H9 (cell line): Measurements from ENCODE around the gene RSPH3. TPM values are rescaled to one million over a fixed set of nuclear protein-coding genes. Genes with fewer than 3 reads are reported as not detected.

Source experiments
- DNase-seq: peaks from one replicate; pipeline ENCODE4 v3.0.0-alpha.2; 2017
- H2AFZ ChIP-seq: one replicate; pipeline ENCODE4 v1.6.1; 2013; ENCODE audit warnings: mild to moderate bottlenecking, low read length, control low read depth, moderate library complexity
- H2AK5ac ChIP-seq: 2 replicates; pipeline ENCODE4 v1.6.1; 2013; ENCODE audit warnings: low read length, control low read depth, mixed read lengths; ENCODE audit not compliant: insufficient read length
- H2BK120ac ChIP-seq: one replicate; pipeline ENCODE4 v1.6.1; 2013; ENCODE audit warnings: low read depth, mild to moderate bottlenecking, low read length, control low read depth, inconsistent platforms; ENCODE audit not compliant: poor library complexity, severe bottlenecking
- H2BK12ac ChIP-seq: 2 replicates; pipeline ENCODE4 v1.6.1; 2013; ENCODE audit warnings: low read length, control low read depth, mixed read lengths, low read depth; ENCODE audit not compliant: insufficient read length
- H2BK15ac ChIP-seq: 2 replicates; pipeline ENCODE4 v1.6.1; 2013; ENCODE audit warnings: low read depth, low read length, control low read depth
- H2BK20ac ChIP-seq: one replicate; pipeline ENCODE4 v1.6.1; 2013; ENCODE audit warnings: low read depth, mild to moderate bottlenecking, low read length, control low read depth, inconsistent platforms; ENCODE audit not compliant: poor library complexity, severe bottlenecking
- H2BK5ac ChIP-seq: 2 replicates; pipeline ENCODE4 v1.6.1; 2013; ENCODE audit warnings: low read length, control low read depth, mixed read lengths; ENCODE audit not compliant: insufficient read length
- H3K14ac ChIP-seq: 2 replicates; pipeline ENCODE4 v1.6.1; 2013; ENCODE audit warnings: low read length, control low read depth; ENCODE audit not compliant: insufficient read depth
- H3K18ac ChIP-seq: 2 replicates; pipeline ENCODE4 v1.6.1; 2013; ENCODE audit warnings: low read depth, mild to moderate bottlenecking, mixed read lengths, low read length, control low read depth; ENCODE audit not compliant: insufficient read length
- H3K23ac ChIP-seq: 2 replicates; pipeline ENCODE4 v1.6.1; 2013; ENCODE audit warnings: low read length, control low read depth, mixed read lengths, low read depth; ENCODE audit not compliant: insufficient read length
- H3K23me2 ChIP-seq: 2 replicates; pipeline ENCODE4 v1.6.1; 2013; ENCODE audit warnings: low read depth, mild to moderate bottlenecking, mixed read lengths, low read length, control low read depth; ENCODE audit not compliant: insufficient read length, poor library complexity, severe bottlenecking
- H3K27ac ChIP-seq: 2 replicates; pipeline ENCODE4 v1.5.1; 2013; ENCODE audit warnings: low read length, control low read depth, mixed read lengths, low read depth; ENCODE audit not compliant: insufficient read length
- H3K27me3 ChIP-seq: 2 replicates; pipeline ENCODE4 v1.6.1; 2013; ENCODE audit warnings: low read length, control low read depth, inconsistent platforms; ENCODE audit not compliant: insufficient read depth
- H3K4ac ChIP-seq: 2 replicates; pipeline ENCODE4 v1.6.1; 2013; ENCODE audit warnings: low read depth, mild to moderate bottlenecking, control low read depth, inconsistent platforms, low read length, moderate library complexity
- H3K4me1 ChIP-seq: 2 replicates; pipeline ENCODE4 v1.6.1; 2013; ENCODE audit warnings: low read length, control low read depth, inconsistent platforms; ENCODE audit not compliant: insufficient read depth
- H3K4me2 ChIP-seq: 2 replicates; pipeline ENCODE4 v1.6.1; 2013; ENCODE audit warnings: low read length, control low read depth, mixed read lengths; ENCODE audit not compliant: insufficient read length, insufficient read depth
- H3K56ac ChIP-seq: 2 replicates; pipeline ENCODE4 v1.6.1; 2013; ENCODE audit warnings: low read depth, mild to moderate bottlenecking, mixed read lengths, low read length, control low read depth; ENCODE audit not compliant: insufficient read length
- H3K79me1 ChIP-seq: 2 replicates; pipeline ENCODE4 v1.6.1; 2013; ENCODE audit warnings: low read depth, mild to moderate bottlenecking, moderate library complexity, low read length, control low read depth, inconsistent platforms; ENCODE audit not compliant: insufficient read depth, poor library complexity, severe bottlenecking
- H3K79me2 ChIP-seq: 2 replicates; pipeline ENCODE4 v1.6.1; 2013; ENCODE audit warnings: low read length, control low read depth, inconsistent platforms; ENCODE audit not compliant: insufficient read depth
- H3K9ac ChIP-seq: 2 replicates; pipeline ENCODE4 v1.6.1; 2013; ENCODE audit warnings: low read length, control low read depth, mixed read lengths; ENCODE audit not compliant: insufficient read length; ENCODE audit errors: extremely low read depth
- H3K9me3 ChIP-seq: one replicate; pipeline ENCODE4 v1.6.1; 2013; ENCODE audit warnings: low read depth, low read length, inconsistent platforms; ENCODE audit not compliant: control insufficient read depth
- H3T11ph ChIP-seq: one replicate; pipeline ENCODE4 v1.6.1; 2013; ENCODE audit warnings: mild to moderate bottlenecking, low read length, control low read depth, inconsistent platforms
- H4K20me1 ChIP-seq: one replicate; pipeline ENCODE4 v1.6.1; 2013; ENCODE audit not compliant: control insufficient read depth, insufficient read length, insufficient read depth
- H4K5ac ChIP-seq: 2 replicates; pipeline ENCODE4 v1.6.1; 2013; ENCODE audit warnings: low read depth, mild to moderate bottlenecking, mixed read lengths, low read length, control low read depth; ENCODE audit not compliant: insufficient read length
- H4K8ac ChIP-seq: replicated peaks from 2 replicates; pipeline ENCODE4 v1.6.1; 2013; ENCODE audit warnings: low read length, control low read depth, mixed read lengths, low read depth; ENCODE audit not compliant: insufficient read length
- H4K91ac ChIP-seq: 2 replicates; pipeline ENCODE4 v1.6.1; 2013; ENCODE audit warnings: low read depth, mild to moderate bottlenecking, moderate library complexity, mixed read lengths, low read length, control low read depth; ENCODE audit not compliant: insufficient read length
- H3K27ac Mint-ChIP-seq, 3 experiments: 2 replicates in 2 of 3; 3 replicates in 1 of 3; pipeline ENCODE4 v1.8.0; 2020 to 2021; ENCODE audit warnings: mixed read lengths in 3 of 3, mild to moderate bottlenecking in 1 of 3, moderate library complexity in 1 of 3
- H3K27me3 Mint-ChIP-seq: 2 replicates; pipeline ENCODE4 v1.8.0; 2021; ENCODE audit warnings: low read depth, mild to moderate bottlenecking, moderate library complexity, mixed read lengths
- H3K36me3 Mint-ChIP-seq, 3 experiments: 2 replicates in 2 of 3; 3 replicates in 1 of 3; pipeline ENCODE4 v1.8.0; 2020 to 2021; ENCODE audit warnings: low read depth in 3 of 3, mixed read lengths in 3 of 3; ENCODE audit not compliant: insufficient read depth in 1 of 3
- H3K4me1 Mint-ChIP-seq, 2 experiments: 2 replicates each; pipeline ENCODE4 v1.8.0; 2020; ENCODE audit warnings: mixed read lengths in 2 of 2
- H3K4me3 Mint-ChIP-seq, 2 experiments: 2 replicates in 1 of 2; 3 replicates in 1 of 2; pipeline ENCODE4 v1.8.0; 2020 to 2021; ENCODE audit warnings: mild to moderate bottlenecking in 2 of 2, mixed read lengths in 2 of 2, moderate library complexity in 1 of 2
- H3K9me3 Mint-ChIP-seq, 2 experiments: 2 replicates in 1 of 2; 3 replicates in 1 of 2; pipeline ENCODE4 v1.8.0; 2020; ENCODE audit warnings: mild to moderate bottlenecking in 2 of 2, mixed read lengths in 2 of 2, moderate library complexity in 1 of 2
- CTCF ChIP-seq: fragments of 200-600 bp; sonication (generic); conservative IDR thresholded peaks from 3 replicates; pipeline ENCODE4 v1.8.0; 2021; ENCODE audit warnings: antibody characterized with exemption, mild to moderate bottlenecking
- WGBS: extraction: QIAGEN DNeasy Blood & Tissue Kit; methylation state at CpG from one replicate; pipeline ENCODE4 v1.1.7; 2013; ENCODE audit warnings: missing lambda C conversion rate, low lambda C conversion rate, mixed read lengths; ENCODE audit not compliant: insufficient read length; ENCODE audit errors: extremely low coverage; 5-methylcytosine and 5-hydroxymethylcytosine counted together
- total RNA-seq: library from RNA; stranded (reverse); gene quantifications from 2 replicates; pipeline ENCODE4 v1.2.1, GENCODE V29; 2021

Gene RSPH3
- total RNA-seq, 1 experiment from 2014 or later, result 2.2 TPM

DNA sequence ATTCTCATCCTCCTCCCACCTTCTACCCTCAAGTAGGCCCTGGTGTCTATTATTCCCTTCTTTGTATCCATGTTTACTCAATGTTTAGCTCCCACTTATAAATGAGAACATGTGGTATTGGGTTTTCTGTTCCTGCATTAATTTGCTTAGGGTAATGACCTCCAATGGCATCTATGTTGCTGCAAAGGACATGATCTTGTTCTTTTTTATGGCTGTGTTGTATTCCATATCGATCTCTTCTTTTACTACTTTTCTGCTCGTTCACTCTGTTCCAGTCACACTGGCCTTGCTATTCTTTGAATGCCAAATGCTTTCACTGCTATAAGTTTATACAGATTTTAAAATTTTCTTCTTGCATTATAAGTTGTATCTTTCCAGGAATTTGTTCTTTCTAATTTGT is 57.7 kb downstream of the RSPH3 start:
- H3K4me3 Mint-ChIP-seq, result no peak overlapping the region

More for the DNA sequence above, 57.7 kb downstream of the RSPH3 start:
- Histone ChIP-seq H4K5ac (no peak overlapping the region), H2BK20ac (no peak overlapping the region), H3K9me3 (no peaks in the 10 kb centered on the region), H3K27me3 (no peaks in the 10 kb centered on the region), H3K4ac (no peak overlapping the region), H3K79me1 (no peaks in the 10 kb centered on the region), H2AFZ (no peak overlapping the region), H3K23me2 (no peaks in the 10 kb centered on the region), H3K14ac (no peak overlapping the region), H3K56ac (no peak overlapping the region), H4K8ac (no peak overlapping the region), H2AK5ac (no peak overlapping the region), H2BK5ac (no peak overlapping the region), H2BK15ac (no peak overlapping the region), H3K27ac (no peak overlapping the region), H2BK12ac (no peak overlapping the region), H3K4me1 (no peaks in the 10 kb centered on the region), H3K79me2 (no peaks in the 10 kb centered on the region), H3K18ac (no peak overlapping the region), H3K9ac (no peak overlapping the region), H4K20me1 (no peaks in the 10 kb centered on the region), H3K23ac (no peak overlapping the region), H4K91ac (no peak overlapping the region), H3K4me2 (no peak overlapping the region), H3T11ph (no peak overlapping the region), H2BK120ac (no peak overlapping the region)
- DNase-seq, result no peak
- peaks cover 0 to 9% (median 3%) of the 10 kb centered on the region in 3 experiments; a peak in 4 of 7 replicates for H3K36me3 Mint-ChIP-seq
- H3K4me1 Mint-ChIP-seq, result peaks cover 12% of the 10 kb centered on the region in 2 experiments
- H3K27me3 Mint-ChIP-seq, result peaks cover 7% of the 10 kb centered on the region
- WGBS, result no CpG with 5 or more reads among the region's 2 CpGs
- H3K9me3 Mint-ChIP-seq, result peaks cover 0 to 8% of the 10 kb centered on the region in 2 experiments; a peak in 2 of 5 replicates
- no peak overlapping the region for H3K27ac Mint-ChIP-seq
- TF ChIP-seq CTCF, result no peak
